ENCODE measurements around the gene PSEN1.

The PSEN1 gene

GRCh38 chr14:73244541-73245290 is 108.4 kb downstream of the PSEN1 start:
- TF ChIP-seq, protein P1, sequence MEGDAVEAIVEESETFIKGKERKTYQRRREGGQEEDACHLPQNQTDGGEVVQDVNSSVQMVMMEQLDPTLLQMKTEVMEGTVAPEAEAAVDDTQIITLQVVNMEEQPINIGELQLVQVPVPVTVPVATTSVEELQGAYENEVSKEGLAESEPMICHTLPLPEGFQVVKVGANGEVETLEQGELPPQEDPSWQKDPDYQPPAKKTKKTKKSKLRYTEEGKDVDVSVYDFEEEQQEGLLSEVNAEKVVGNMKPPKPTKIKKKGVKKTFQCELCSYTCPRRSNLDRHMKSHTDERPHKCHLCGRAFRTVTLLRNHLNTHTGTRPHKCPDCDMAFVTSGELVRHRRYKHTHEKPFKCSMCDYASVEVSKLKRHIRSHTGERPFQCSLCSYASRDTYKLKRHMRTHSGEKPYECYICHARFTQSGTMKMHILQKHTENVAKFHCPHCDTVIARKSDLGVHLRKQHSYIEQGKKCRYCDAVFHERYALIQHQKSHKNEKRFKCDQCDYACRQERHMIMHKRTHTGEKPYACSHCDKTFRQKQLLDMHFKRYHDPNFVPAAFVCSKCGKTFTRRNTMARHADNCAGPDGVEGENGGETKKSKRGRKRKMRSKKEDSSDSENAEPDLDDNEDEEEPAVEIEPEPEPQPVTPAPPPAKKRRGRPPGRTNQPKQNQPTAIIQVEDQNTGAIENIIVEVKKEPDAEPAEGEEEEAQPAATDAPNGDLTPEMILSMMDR (conservative IDR thresholded peaks at IDR 0.05; ENCODE audit: control insufficient read depth, insufficient read depth, low read depth, low read length), result no peak
- no peak for DNase-seq (ENCODE audit: low read depth)
- no peak overlapping the region for H3K4me3 ChIP-seq (ENCODE audit: control insufficient read depth, low read depth, low read length)

- TF ChIP-seq, protein P1 (conservative IDR thresholded peaks at IDR 0.05; ENCODE audit: control insufficient read depth, insufficient read depth, low read depth, low read length), result no peak
- peak overlapping the region; percentile 66 for H3K4me3 ChIP-seq (ENCODE audit: control insufficient read depth, low read depth, low read length)
- peak; percentile 46 for DNase-seq (ENCODE audit: low read depth)
Measured at GRCh38 chr14:73245480-73246325, 109.4 kb downstream of the PSEN1 start.

DNA sequence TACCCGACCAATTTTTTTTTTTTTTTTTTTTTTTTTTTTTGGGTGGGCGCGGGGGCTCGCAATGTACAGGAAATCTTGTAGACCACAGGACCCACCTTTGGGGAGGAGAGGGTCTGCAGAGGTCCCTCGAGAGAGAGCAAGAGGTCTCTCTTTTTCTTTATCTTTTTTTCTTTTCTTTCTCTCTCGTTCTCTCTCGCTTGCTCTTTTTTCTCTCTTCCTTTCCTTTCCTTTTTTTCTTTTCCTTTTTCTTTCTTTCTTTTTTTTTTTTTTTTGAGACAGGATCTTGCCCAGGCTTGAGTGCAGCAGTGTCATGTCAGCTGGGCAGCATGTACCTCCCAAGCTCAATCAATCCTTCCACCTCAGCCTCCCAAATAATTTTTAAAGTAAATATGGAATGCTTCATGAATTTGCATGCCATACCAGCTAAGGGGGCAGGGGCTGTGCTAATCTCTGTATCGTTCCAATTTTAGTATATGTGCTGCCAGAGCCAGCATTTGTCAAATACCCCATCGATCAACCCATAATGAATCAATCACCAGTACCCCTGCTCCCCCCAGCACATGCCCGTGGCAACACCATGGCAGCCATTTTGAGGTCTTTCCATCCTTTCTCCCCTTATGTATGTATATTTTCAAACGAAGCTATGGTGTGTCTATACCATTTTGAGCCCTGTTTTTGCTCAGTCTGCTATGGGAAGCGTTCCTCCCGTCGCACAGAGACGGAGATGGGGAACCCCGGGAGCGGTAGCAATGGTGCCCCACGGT is 110.3 kb downstream of the PSEN1 start:
- DNase-seq (ENCODE audit: low read depth), result no peak
- H3K4me3 ChIP-seq (ENCODE audit: control insufficient read depth, low read depth, low read length), result peak overlapping the region; percentile 66
- TF ChIP-seq, protein P1 (conservative IDR thresholded peaks at IDR 0.05; ENCODE audit: control insufficient read depth, insufficient read depth, low read depth, low read length), result no peak

- DNase-seq (ENCODE audit: low read depth), result peak; percentile 56
- H3K4me3 ChIP-seq (ENCODE audit: control insufficient read depth, low read depth, low read length), result no peak overlapping the region
- TF ChIP-seq, protein P1 (conservative IDR thresholded peaks at IDR 0.05; ENCODE audit: control insufficient read depth, insufficient read depth, low read depth, low read length), result no peak
Measured at GRCh38 chr14:73248108-73248868, 112.0 kb downstream of the PSEN1 start.

DNA sequence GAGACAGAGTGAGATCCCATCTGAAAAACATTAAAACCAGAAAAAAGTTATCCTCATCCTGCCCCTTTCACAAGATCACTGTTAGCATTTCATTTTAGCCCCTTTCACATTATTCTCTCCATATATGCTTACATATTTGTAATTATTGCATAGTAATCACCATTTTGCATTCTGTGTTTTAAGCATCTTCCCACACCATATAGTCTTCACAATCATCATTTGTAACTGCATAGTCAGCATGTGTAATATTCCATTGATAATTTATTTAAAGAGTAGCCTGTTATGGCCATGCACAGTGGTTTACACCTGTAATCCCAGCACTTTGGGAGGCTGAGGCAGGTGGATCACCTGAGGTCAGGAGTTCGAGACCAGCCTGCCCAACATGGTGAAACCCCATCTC is 112.8 kb downstream of the PSEN1 start:
- H3K4me3 ChIP-seq (ENCODE audit: control insufficient read depth, low read depth, low read length), result no peak overlapping the region
- DNase-seq (ENCODE audit: low read depth), result no peak
- TF ChIP-seq, protein P1 (conservative IDR thresholded peaks at IDR 0.05; ENCODE audit: control insufficient read depth, insufficient read depth, low read depth, low read length), result no peak
